HCT116 (cell line): ENCODE data around the gene LRRC10. TPM values are rescaled to one million over a fixed set of nuclear protein-coding genes. Genes with fewer than 3 reads are reported as not detected.

Experiments used
- ATAC-seq: fragments of 200-7000 bp; cut with Tn5 transposase; 2 replicates; pipeline ENCODE4 v1.9.1; 2020; ENCODE audit warnings: mild to moderate bottlenecking, moderate library complexity
- BruUV-seq: library from RNA; stranded (reverse); fragments of 400-500 nt; replicated peaks from 2 replicates; lab custom pipeline; 2021; lab: Mats Ljungman, UMichigan
- CTCF ChIA-PET: fragments of 300-600 bp; sonication (Branson Sonifier 250); formaldehyde crosslinking; loops from one replicate; lab custom pipeline; 2021; ENCODE audit warnings: antibody characterized with exemption; lab: Charles Lee
- POLR2A ChIA-PET: fragments of 300-600, 350-600 bp; sonication (Branson Sonifier 250); formaldehyde crosslinking; loops from one replicate; lab custom pipeline; 2021; ENCODE audit warnings: antibody characterized with exemption; lab: Charles Lee
- RAD21 ChIA-PET, 2 experiments: fragments of 300-600 bp; sonication (Branson Sonifier 250); formaldehyde crosslinking; loops; one replicate each; lab custom pipeline; 2023; ENCODE audit warnings: low total read pairs in 2 of 2; ENCODE audit not compliant: uncharacterized antibody in 2 of 2, unreplicated experiment in 2 of 2, low non-redundant PET in 1 of 2; lab: Charles Lee
- DNase-seq: peaks from one replicate; pipeline ENCODE4 v3.0.0-alpha.2; 2010; ENCODE audit warnings: low read depth, low spot score
- H2AFZ ChIP-seq: fragments of 200-600 bp; shearing (Covaris generic), sonication (generic); 2 replicates; pipeline ENCODE4 v1.6.1; 2017; ENCODE audit warnings: low read depth, mixed run types, mixed read lengths, antibody characterized with exemption, low read length; ENCODE audit not compliant: poor library complexity, severe bottlenecking
- H3K27ac ChIP-seq: 2 replicates; pipeline ENCODE4 v1.5.1; 2012; ENCODE audit warnings: low read depth, low read length
- H3K27me3 ChIP-seq: fragments of 200-600 bp; sonication (generic); 2 replicates; pipeline ENCODE4 v1.6.1; 2016; ENCODE audit warnings: mixed run types, low read length, mixed read lengths; ENCODE audit not compliant: insufficient read depth
- H3K36me3 ChIP-seq, 2 experiments: fragments of 200-500 bp in 1 of 2; fragments of 200-600 bp in 1 of 2; sonication (Bioruptor generic) in 1 of 2; sonication (generic) in 1 of 2; 2 replicates each; pipeline versions ENCODE4 v1.5.1 to v1.6.1; 2014 to 2016; ENCODE audit warnings: low read length in 2 of 2, inconsistent platforms in 1 of 2, mixed read lengths in 1 of 2, mixed run types in 1 of 2; ENCODE audit not compliant: insufficient read depth in 2 of 2, control insufficient read depth in 1 of 2
- H3K4me1 ChIP-seq, 2 experiments: fragments of 200-600 bp in 1 of 2; sonication (generic) in 1 of 2; 2 replicates each; pipeline versions ENCODE4 v1.5.1 to v1.6.1; 2012 to 2017; ENCODE audit warnings: low read length in 2 of 2, inconsistent platforms in 1 of 2, mild to moderate bottlenecking in 1 of 2, mixed read lengths in 1 of 2, mixed run types in 1 of 2, moderate library complexity in 1 of 2; ENCODE audit not compliant: insufficient read depth in 2 of 2, control insufficient read depth in 1 of 2
- H3K4me2 ChIP-seq: fragments of 200-600 bp; sonication (generic); 2 replicates; pipeline ENCODE4 v1.6.1; 2017; ENCODE audit warnings: mixed run types, low read length, mixed read lengths
- H3K4me3 ChIP-seq, 2 experiments: fragments of 200-600 bp in 1 of 2; sonication (generic) in 1 of 2; replicated peaks in 1 of 2; 2 replicates each; pipeline ENCODE4 v1.5.1; 2011 to 2016; ENCODE audit warnings: low read length in 2 of 2, control low read depth in 1 of 2, low read depth in 1 of 2, mild to moderate bottlenecking in 1 of 2, mixed read lengths in 1 of 2, mixed run types in 1 of 2
- H3K79me2 ChIP-seq: fragments of 200-600 bp; sonication (generic); 2 replicates; pipeline ENCODE4 v1.6.1; 2017; ENCODE audit warnings: mild to moderate bottlenecking, mixed run types, low read length, moderate library complexity, mixed read lengths; ENCODE audit not compliant: insufficient read depth
- H3K9ac ChIP-seq: fragments of 200-600 bp; sonication (generic); 2 replicates; pipeline ENCODE4 v1.6.1; 2016; ENCODE audit warnings: low read length, mixed read lengths
- H3K9me2 ChIP-seq: fragments of 200-600 bp; sonication (generic), shearing (Covaris generic); 2 replicates; pipeline ENCODE4 v1.6.1; 2017; ENCODE audit warnings: mixed run types, mild to moderate bottlenecking, moderate library complexity; ENCODE audit not compliant: insufficient read depth
- H3K9me3 ChIP-seq, 2 experiments: fragments of 200-500 bp in 1 of 2; fragments of 200-600 bp in 1 of 2; sonication (Bioruptor generic) in 1 of 2; sonication (generic) in 1 of 2; 2 replicates each; pipeline ENCODE4 v1.6.1; 2014 to 2017; ENCODE audit warnings: low read length in 2 of 2, mixed read lengths in 2 of 2, inconsistent platforms in 1 of 2, low read depth in 1 of 2, mild to moderate bottlenecking in 1 of 2, mixed run types in 1 of 2, moderate library complexity in 1 of 2; ENCODE audit not compliant: control insufficient read depth in 1 of 2, insufficient read depth in 1 of 2
- H4K20me1 ChIP-seq: fragments of 200-600 bp; sonication (generic), shearing (Covaris generic); 2 replicates; pipeline ENCODE4 v1.6.1; 2017; ENCODE audit warnings: mixed run types, mild to moderate bottlenecking, moderate library complexity; ENCODE audit not compliant: insufficient read depth
- CBX3 ChIP-seq: IDR thresholded peaks from 2 replicates; pipeline ENCODE4 v1.6.1; 2012; ENCODE audit warnings: low read depth
- CTCF ChIP-seq, 3 experiments: fragments of 200-600 bp in 1 of 3; sonication (generic) in 1 of 3; IDR thresholded peaks in 2 of 3; conservative IDR thresholded peaks in 1 of 3; 2 replicates each; pipeline ENCODE4 v1.5.1; 2012 to 2017; ENCODE audit warnings: low read depth in 2 of 3, low read length in 2 of 3, antibody characterized with exemption in 1 of 3, borderline replicate concordance in 1 of 3, control low read depth in 1 of 3, mild to moderate bottlenecking in 1 of 3, mixed read lengths in 1 of 3, mixed run types in 1 of 3, moderate library complexity in 1 of 3; ENCODE audit not compliant: insufficient read depth in 1 of 3
- EGR1 ChIP-seq: IDR thresholded peaks from 2 replicates; pipeline ENCODE4 v1.6.1; 2012; ENCODE audit warnings: low read depth
- ELF1 ChIP-seq: IDR thresholded peaks from 2 replicates; pipeline ENCODE4 v1.6.1; 2012; ENCODE audit warnings: low read depth, borderline replicate concordance
- EZH2phosphoT487 ChIP-seq: fragments of 200-600 bp; IDR thresholded peaks from 2 replicates; pipeline ENCODE4 v1.6.1; 2018; ENCODE audit warnings: antibody characterized with exemption, borderline replicate concordance
- FOSL1 ChIP-seq: IDR thresholded peaks from 2 replicates; pipeline ENCODE4 v1.6.1; 2012; ENCODE audit warnings: low read depth
- JUND ChIP-seq: IDR thresholded peaks from 2 replicates; pipeline ENCODE4 v1.6.1; 2012
- MAX ChIP-seq: IDR thresholded peaks from 2 replicates; pipeline ENCODE4 v1.6.1; 2012
- POLR2A ChIP-seq: IDR thresholded peaks from 2 replicates; pipeline ENCODE4 v1.7.0; 2011; ENCODE audit warnings: borderline replicate concordance; ENCODE audit not compliant: insufficient read depth, insufficient read length; ENCODE audit errors: extremely low read depth
- RAD21 ChIP-seq: IDR thresholded peaks from 2 replicates; pipeline ENCODE4 v1.6.1; 2012; ENCODE audit warnings: low read depth, mild to moderate bottlenecking
- SIN3A ChIP-seq: IDR thresholded peaks from 2 replicates; pipeline ENCODE4 v1.6.1; 2012; ENCODE audit warnings: low read depth
- SRF ChIP-seq: IDR thresholded peaks from 2 replicates; pipeline ENCODE4 v1.6.1; 2012; ENCODE audit warnings: low read depth
- TCF7L2 ChIP-seq: IDR thresholded peaks from 2 replicates; pipeline ENCODE4 v1.7.0; 2011; ENCODE audit warnings: borderline replicate concordance, inconsistent platforms; ENCODE audit not compliant: insufficient read depth, insufficient read length; ENCODE audit errors: extremely low read depth
- YY1 ChIP-seq: IDR thresholded peaks from 2 replicates; pipeline ENCODE4 v1.6.1; 2011; ENCODE audit warnings: low read length, low read depth, moderate library complexity, mild to moderate bottlenecking; ENCODE audit not compliant: insufficient replicate concordance; ENCODE audit errors: extremely low read depth
- ZFX ChIP-seq: fragments of 450-650 bp; IDR thresholded peaks from 2 replicates; pipeline ENCODE4 v1.6.1; 2017
- intact Hi-C: fragments of 100-400 bp; cut with micrococcal nuclease; formaldehyde crosslinking; loops from 2 replicates; pipeline ENCODE4 v1.10.0; 2022
- total RNA-seq: library from RNA; stranded (reverse); gene quantifications from one replicate; pipeline ENCODE4 v1.2.1, GENCODE V29; 2021; ENCODE audit not compliant: unreplicated experiment

LRRC10 gene
- total RNA-seq, 1 experiment from 2014 or later: not detected

- Histone ChIP-seq H3K4me3 (no peak overlapping the region), H3K9me3 (no peaks in the 10 kb centered on the region), H3K9me2 (no peaks in the 10 kb centered on the region), H3K4me2 (no peak overlapping the region)
- BruUV-seq: no TSS peak
- peak; percentile 43 for ATAC-seq
- TF ChIP-seq YY1: no peak
- TF ChIP-seq MAX: no peak
- TF ChIP-seq RAD21: no peak
- TF ChIP-seq JUND: no peak
- TF ChIP-seq ZFX: no peak
- TF ChIP-seq SIN3A: no peak
- TF ChIP-seq POLR2A: no peak
- no peak for TF ChIP-seq EZH2phosphoT487
- TF ChIP-seq CTCF (IDR thresholded peaks at IDR 0.05 in 2 of 3, conservative IDR thresholded peaks at IDR 0.05 in 1 of 3; ENCODE audit: borderline replicate concordance in 1 of 3, insufficient read depth in 1 of 3, low read depth in 2 of 3, low read length in 2 of 3): no peak
- no peak for TF ChIP-seq CBX3
- TF ChIP-seq FOSL1: no peak
- no peak for TF ChIP-seq SRF
- TF ChIP-seq TCF7L2: no peak
- TF ChIP-seq EGR1: no peak
- TF ChIP-seq ELF1: no peak
- TF ChIP-seq, all 23 proteins: peak for 0
- no peak overlapping the region for H3K27ac ChIP-seq
- POLR2A ChIA-PET: no interaction called here
- peaks cover 12% of the 10 kb centered on the region; the same call in 1 of the 2 replicates for H4K20me1 ChIP-seq
- peaks cover 4% of the 10 kb centered on the region for H3K79me2 ChIP-seq
- no peaks in the 10 kb centered on the region for H3K27me3 ChIP-seq
- intact Hi-C loops: no loop called here
- peaks cover 38 to 40% of the 10 kb centered on the region in 2 experiments for H3K36me3 ChIP-seq
- RAD21 ChIA-PET: no interaction called here
- no peak overlapping the region for H2AFZ ChIP-seq
- no peak for DNase-seq
- CTCF ChIA-PET: no interaction called here
- H3K4me1 ChIP-seq: no peaks in the 10 kb centered on the region
- no peak overlapping the region for H3K9ac ChIP-seq
These were observed 8.6 kb downstream of the LRRC10 start for GRCh38 chr12:69601962-69602685.
